Fibroblast of skin of left biceps (primary cell): ENCODE measurements around the gene MRPL44.
A peak's percentile ranks its signal among the peaks of the same experiment; 100 is the strongest.
"Not testable (repeated sequence)": the region's sequence is repeated elsewhere in the genome, so short reads cannot be mapped to it uniquely, and the experiment has no call there.

Experiments used
- DNase-seq, 2 experiments: peaks; one replicate each; pipeline ENCODE4 v3.0.0-alpha.2; 2013; ENCODE audit warnings: low read depth in 2 of 2

MRPL44 gene

DNA sequence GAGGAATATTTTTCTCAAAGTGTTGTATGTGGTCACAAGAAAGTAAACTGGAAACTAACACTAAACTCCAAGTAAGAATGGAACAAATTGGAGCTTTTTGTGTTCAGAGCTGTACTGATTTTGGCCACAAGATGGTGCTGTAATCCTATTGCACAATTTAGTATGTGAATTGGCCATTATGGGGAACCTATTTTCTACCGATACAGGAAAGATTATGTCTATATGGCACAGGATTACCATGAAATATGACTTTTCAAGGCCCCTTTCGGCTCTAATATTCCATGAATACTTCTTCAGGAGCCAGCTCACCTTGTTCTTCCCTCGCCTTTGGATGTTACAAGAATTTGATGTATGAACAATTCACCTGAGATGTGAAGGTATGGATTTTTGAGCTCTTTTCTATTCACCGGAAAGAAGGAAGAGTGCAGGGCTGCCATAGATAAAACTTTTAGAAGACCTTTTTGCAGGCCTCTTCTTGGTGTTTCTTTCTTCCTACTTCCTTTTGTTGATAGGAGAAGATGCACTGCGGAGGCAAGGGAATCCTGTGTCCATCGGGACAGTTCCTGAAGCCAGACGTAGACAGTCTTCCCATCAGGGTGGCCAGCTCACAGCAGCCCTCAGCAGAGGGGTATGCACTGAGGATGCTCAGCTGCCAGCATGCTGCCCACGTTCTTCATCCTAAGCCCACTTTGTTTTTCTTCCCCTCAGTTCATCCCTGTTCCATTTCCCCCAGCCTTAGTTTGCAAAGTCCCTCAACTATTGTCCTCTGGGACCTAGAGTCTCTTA is 13.3 kb downstream of the MRPL44 start:
- DNase-seq, result peak in 1 of 2 experiments; percentile 17

DNA sequence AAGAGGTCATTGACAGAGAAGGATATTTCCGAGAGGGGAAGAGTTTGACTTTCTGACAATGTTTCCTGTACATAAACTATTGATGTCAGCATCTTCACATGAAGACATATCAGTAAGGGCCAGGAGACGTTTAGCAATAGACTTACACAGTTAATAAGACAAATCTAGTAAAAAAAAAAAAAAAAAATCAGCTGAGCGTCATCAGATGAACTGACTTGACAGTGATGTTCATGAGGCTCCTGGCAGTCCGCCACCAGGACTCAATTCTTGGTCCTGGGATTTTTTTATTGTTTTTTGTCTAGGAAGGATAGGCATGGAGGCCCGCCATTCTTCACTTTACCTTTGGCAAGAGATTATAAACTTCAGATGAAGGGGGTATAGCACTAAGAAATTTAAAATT is 14.5 kb downstream of the MRPL44 start:
- DNase-seq, result no peak

DNA sequence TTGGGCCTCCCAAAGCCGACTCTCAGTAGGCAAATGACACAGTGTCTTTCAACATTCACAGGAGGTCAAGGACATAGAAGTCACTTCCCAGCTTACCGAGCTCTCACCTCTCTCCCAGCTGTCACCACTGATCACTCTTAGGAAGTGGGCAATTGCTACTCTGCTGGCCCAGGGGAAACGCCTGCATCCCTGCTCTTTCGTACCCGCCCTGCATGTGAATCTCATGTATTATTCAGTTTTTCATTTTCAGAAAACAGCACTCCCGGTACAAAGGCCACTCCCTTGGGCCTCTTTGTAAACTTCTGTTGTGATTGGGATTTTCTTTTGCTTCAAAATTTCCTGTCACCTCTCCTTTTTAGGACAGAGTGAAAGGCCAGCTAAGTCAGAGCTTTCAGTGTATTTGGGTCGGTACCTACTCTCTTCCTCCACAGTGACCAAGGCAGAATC is 15.4 kb downstream of the MRPL44 start:
- no peak for DNase-seq

DNA sequence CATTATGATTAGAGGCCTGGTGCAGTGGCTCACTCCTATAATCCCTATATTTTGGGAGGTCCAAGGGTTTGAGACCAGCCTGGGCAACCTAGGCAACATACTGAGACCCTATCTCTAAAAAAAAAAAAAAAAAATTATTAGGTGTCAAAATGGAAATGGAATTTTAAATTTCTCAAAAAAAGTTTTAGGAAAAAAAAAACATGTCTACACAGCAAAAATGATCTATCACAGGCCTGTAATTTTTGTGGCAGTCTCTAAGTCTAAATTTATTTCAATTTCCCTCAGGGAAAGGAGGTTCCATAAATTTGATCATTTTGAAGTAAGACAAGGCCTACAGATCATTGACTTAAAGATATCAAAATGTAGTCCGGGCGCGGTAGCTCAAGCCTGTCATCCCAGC is 16.3 kb downstream of the MRPL44 start:
- no peak for DNase-seq

DNA sequence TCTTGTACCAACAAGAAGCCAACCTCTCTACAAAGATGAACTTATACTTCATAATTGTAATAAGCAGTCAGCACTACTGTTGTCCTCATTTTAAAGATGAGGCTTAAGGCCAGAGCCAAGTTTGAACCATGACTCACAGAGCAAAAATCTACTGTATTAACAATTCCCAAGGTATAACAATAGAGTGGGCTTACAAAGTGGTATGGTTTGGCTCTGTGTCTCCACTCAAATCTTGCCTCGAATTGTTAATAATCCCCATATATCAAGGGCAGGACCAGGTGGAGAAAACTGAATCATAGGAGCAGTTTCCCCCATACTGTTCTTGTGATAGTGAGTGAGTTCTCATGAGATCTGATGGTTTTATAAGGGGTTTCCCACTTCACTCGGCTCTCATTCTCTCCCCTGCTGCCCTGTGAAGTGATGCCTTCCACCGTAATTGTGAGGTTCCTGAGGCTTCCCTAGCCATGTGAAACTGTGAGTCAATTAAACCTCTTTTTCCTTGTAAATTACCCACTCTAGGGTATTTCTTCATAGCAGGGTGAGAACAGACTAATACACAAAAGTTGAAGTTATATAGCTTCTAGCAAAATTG is 19.5 kb downstream of the MRPL44 start:
- DNase-seq, result peak; percentile 61 to 66

DNA sequence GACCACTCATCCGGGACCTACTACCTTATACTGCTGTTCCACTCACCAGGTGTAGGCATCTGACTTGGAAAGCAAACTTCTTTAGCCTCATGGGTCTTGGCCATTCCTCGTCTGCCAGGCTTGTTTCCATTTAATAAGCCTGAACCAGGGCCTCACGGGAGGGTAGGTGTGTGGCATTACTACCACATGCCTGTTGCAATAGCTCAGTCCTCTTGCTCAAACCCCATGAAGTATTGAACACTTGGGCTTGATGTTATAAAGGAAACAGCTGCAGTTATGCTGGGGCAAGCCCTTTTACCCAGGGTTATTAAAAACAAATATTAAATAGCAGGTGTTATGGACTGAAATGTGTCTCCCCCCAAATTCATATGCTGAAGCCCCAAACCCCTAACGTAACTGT is 21.2 kb downstream of the MRPL44 start:
- no peak for DNase-seq

DNA sequence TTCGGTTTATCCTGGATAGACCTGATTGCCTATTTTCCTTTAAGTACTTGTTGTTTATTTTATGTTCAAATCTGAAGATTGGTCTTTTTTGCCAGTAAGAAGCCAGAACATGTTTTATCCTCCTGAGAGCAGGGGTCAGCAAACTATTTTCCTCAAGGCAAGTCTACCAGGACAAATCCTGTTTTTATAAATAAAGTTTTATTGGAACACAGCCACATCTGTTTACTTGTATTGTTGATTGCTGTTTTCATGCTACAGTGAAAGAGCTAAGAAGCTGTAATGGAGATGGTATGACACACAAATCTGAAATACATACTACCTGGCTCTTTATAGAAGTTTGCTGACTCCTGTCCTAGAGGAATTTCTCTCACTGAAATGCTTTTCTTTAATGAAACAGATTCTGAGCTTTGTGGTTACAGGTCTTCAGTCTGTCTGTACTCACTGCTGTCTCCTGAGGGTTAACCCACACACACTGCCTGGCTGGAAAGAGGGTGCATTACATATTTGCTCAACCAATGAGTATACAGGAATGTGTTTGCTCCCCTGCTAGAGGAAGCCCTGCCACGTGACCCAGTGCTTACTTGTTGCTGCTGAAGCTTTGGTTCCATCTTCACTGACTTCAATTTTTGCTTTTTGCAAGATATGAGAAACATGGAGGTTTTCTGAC is 22.6 kb downstream of the MRPL44 start:
- peak in 1 of 2 experiments; percentile 32 for DNase-seq

DNA sequence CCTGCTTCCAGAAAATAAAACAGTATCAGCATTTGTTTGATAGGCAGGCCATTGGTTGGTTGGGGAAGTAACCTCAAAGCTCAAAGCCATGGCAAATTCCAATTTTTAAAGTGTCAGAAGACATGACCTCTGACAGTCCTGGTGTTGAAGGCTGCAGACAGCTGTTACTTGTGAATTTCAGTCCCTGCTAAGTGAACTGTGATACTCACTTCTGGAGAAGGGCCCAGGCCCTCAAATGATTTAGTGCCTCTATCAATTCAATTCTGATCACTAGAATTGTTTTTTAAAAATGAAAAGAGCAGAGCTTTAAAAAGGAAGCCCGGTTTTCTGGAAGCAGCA is 23.1 kb downstream of the MRPL44 start:
- DNase-seq, result no peak

DNA sequence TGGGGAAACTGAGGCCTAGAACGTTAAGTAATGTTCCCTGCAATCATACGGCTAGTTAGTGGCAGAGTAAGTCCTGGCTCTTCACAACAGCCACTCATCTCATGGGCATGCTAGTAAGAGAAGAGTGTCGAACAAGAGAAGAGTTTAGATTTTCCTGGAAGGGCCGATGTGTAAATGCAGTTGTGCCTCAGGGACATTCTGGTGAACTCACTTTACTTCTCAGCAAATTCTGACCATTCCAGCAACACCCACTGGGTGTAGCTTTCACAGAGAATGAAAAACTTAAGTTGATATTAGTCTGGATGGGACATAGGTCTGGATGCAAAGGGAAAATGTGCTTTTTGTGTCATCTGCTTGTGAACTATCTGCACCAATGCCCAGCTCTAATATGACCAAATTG is 23.5 kb downstream of the MRPL44 start:
- DNase-seq, result no peak

DNA sequence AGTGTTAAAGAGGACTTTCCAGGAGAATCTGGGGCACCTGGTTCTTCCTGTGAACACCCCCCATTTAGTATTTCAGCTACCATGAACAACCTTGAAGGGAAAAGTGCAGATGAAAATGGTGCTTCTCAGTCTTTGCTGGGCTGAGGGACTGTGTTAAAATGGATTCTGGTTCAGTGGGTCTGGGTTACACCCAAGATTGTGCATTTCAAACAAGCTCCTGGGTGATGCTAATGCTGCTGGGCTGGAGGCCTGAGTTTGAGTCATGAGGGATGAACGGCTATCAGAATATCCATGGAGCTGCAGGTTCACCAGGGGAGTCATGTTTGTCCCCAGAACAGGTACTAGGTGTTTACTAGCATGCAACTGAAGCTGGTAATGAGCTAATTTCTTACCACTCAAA is 24.0 kb downstream of the MRPL44 start:
- DNase-seq, result no peak

DNA sequence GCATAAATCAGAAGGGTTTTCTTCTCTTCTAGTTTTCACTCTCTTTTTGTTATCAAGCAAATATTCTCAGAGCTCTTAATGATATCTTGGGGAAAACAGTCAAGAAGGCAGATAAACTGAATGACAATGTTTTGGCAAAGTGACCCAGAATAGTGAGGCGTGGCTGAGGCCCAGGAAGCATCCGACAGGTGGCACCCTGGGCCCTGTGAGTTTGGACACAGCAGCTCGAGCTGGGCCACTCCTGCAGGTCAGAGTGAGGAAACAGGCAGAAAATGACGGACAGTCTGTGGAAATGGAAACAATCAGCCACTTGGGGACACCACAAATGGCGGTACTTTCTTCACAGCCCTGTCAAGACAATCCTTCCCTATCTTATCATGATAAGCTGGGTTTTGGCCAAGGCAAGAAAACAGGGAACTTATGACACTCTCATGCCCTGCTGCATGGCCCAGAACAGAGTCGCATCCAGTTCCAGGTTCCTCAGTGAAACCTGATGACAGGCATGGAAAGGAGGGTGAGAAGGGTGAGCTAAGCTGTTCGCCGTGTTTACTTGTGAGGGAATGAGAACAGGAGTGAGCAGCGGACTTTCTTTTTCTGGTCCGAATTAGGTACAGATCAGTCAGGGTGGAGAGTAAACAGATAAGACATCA is 32.1 kb downstream of the MRPL44 start:
- DNase-seq, result no peak

DNA sequence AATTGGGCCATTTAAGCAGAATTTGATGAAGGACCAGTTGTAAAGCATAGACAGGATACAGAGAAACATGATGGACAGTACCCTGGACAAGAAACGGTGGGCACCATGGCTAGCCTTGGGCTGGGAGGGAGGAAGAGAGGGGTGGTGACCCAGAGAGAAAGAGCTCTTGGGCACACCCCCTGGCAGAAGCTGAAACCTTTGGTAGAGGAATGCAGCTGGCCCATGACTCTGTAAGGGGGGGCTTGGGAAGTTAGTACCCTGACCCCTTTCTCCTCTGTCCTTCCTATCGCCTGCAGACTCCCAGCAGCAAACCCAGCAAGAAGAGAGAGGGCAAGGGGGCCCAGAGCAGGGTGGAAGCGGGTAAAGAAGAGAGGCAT is 32.6 kb downstream of the MRPL44 start:
- no peak for DNase-seq

DNA sequence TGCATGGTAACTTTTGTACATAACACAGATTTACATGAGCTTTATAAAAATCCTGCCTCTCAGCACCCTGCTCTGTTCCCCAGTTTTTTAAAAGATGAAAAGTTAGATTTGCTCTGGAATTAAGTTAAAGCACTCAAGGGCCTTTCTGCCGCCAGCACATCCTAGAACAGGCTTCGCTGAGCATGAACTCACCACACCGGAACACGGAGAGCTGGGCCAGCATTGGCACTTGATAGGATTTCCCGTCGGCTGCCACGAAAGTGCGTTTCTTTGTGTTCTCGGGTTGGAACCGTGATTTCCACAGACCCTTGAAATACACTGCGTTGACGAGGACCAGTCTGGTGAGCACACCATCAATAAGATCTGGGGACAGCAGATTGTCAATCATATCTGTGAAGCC is 34.3 kb downstream of the MRPL44 start:
- no peak for DNase-seq

DNA sequence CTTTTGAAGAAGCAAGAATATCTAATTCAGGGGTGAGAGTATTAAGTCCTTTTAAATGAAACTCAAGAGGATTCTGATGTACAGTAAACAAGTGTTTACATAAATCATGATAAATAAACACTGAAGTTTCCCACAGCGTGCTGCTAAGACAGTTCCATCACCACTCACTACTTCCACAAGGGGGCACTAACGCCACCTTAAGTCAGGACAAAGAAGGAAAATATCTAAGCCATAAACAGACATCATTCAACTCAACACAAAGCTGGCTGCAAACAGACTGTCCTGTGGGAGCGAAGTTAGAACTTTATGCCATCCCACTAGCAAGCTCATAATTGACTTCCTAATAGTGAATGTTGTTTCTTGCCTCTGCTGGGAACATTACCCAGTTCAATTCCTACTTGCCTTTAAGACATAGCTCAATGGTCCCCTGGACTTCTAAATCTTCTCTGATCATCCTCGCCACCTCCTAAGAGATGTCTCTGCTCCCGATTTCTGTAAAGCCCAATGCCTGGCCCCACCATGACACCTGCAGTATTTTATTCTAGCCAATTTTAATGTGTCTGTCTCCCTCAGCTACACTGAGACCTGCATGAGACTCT is 36.5 kb downstream of the MRPL44 start:
- peak; percentile 52 to 68 for DNase-seq

DNA sequence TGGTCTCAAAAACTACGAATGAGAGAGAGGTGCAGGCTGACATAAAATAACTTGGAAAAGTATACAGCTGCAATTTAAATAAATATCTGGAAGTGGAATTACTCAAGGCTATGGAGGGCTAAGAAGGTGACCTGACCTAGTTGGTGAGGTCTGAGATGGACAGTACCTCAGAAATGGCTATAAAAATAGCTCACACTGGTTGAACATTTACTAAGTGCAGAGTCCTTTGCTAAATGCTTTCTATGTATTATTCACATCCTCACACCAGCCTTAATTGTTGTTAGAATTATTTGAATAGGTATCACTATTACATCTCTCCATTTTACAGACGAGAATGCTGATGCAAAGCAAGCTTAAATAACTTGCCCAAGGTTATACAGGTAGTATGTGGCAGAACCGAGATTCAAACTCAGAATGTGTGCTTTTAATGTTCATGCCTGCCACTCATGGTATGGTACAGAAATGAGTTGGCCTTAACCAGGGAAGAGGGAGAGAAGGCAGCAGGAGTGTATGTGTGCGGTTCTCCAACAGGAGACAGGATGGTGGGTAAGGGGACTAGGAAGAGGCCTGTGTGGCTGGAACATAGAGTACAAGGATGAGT is 37.4 kb downstream of the MRPL44 start:
- DNase-seq, result no peak

DNA sequence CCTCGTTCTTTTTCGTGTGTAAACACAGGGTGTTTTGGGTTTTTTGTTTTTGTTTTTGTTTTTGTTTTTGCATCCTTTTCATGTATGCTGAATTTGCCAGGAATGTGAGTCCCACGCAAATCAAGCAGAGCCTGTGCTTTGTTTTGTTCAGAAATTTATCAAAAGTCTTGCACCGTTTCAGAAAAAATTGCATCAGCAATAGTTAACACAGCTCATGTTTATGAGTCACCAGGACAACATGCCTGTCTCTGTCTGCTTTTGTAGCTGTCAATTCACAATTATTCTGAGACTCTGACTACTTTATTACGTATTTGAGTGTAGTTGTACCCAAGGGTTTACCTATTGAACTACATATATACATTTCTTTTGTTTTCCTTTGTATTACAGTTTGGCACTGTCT is 38.3 kb downstream of the MRPL44 start:
- DNase-seq, result peak; percentile 43 to 49

DNA sequence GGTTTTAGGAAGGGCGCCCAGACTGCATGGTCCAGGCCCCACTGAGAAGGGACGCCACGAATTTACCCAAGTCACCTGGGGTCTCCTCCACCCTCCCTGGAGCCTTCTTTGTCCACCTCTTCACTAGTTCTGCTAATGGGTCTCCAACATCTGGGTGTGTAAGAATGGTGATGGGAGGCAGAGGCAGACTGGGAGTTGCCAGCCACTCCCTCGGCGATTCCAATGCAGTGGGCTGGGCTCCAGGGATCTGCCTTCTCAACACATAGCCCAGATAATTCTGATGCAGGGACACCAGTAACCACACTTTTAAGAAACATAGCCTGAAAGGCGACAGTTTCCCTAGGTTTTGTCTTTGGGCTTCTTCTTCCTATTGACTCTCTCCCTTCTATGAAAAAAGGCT is 39.1 kb downstream of the MRPL44 start:
- DNase-seq, result no peak

DNA sequence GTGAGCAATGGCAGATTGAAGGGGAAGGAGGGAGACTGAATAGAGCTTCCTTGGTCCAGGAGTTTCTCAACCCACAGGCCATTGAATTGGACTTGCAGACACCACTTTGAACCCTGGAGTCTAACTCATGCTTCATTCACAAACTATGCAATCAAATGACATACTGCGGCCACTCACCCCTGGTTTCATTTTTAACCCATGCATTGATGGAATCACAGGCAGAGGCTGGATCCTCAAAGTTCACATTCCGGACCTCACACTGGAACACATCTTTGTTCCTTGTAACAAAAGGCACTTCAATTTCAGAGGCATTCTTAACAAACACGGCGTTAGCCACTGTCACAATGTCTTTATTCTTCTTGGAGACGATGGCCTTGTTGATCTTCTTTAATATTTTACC is 40.7 kb downstream of the MRPL44 start:
- DNase-seq, result no peak

DNA sequence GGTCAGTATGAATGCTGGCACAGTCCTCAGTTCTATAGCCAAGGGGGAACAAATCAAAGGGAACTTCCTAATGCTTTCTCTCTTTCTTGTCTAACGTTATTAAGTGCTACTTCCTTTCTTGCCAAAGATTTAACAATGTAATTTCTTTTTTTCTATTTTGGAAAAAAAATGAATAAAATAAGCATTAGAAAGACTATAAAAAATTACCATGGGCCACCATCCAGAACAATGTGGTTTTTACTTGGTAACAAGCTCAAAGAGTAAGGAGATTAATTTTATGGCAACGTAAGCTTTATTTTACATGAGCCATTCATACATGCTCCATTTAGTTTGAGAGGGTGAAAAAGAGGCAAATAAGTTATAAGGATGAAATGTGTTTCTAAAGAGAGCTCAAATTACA is 41.7 kb downstream of the MRPL44 start:
- no peak for DNase-seq

DNA sequence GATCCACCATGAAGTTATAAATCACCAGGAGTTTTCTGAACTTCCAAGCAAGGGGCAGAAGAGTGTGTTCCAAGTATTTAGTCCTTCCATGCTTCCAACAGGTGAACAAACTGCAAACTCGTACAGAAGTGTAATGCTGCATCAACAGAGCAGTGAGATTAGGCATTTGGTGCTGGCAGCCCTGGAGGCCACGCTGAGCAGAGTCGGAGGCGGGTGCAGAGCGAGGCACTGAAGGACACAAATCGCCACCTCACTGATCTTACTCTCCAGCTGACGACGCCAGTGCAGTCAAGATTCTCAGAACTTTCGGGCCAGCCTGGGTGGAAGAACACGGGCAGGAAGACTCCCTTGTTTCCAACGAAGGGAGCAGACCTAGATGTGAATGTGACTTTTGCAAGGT is 42.6 kb downstream of the MRPL44 start:
- DNase-seq, result no peak

DNA sequence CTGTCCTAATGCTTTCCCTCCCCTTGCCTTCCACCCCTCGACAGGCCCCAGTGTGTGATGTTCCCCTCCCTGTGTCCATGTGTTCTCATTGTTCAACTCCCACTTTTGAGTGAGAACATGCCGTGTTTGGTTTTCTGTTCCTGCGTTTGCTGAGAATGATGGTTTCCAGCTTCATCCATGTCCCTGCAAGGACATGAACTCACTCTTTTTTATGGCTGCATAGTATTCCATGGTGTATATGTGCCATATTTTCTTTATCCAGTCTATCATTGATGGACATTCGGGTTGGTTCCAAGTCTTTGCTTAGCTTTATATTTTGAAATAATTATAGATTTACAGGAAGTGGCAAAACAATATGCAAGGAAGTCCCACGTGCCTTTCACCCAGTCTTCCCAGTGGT is 43.4 kb downstream of the MRPL44 start:
- DNase-seq, result not testable (repeated sequence)
